ENCODE measurements around the gene CCDC188.

CCDC188 gene

DNA sequence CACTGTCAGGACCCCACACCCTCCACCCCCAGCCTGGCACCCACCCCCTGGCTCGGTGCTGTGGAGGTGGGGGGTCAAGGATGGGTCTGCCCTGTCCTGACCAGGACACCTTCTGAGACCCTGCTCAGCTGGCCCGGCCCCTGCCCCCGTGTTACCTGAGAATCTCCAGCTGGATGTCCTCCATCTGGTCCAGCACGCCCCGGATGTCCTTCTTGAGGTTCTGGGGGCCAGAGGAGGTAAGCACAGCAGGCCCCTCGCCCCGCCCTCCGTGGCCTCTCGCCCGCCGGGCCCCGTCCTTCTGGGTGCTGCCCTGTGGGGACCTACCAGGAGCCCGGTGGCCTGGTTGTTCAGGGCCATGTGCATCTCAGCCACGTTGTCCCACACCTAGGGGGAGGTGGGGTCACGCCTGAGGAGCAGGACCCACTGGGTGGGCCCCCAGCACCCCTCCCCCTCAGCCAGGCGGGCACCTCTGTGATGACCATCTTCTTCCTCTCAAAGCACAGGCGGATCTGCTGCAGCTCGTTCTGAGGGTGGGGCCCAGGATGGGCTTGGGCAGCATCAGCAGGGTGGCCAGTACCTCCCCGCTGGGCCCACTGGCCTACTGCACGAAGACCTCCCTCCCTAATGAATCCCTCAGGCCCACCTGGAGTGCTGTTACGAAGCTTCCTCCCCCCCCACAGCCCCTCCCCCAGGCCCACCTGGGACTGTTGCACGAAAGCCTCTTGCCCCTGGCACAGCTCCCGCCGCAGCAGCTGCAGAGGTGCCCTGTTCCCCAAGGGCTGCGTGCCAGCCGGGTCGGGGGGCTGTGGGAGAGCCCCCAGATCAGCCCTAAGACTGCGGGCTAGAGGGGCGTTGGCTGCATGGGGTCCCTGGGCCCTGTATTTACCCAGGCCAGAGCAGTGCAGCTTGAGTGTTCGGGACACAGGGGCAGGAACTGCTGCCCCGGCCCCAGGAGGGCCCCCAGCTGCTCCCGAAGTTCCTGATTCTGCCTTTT, 1.3 kb downstream of the CCDC188 start:
- no peaks in the 10 kb centered on the region for H3K79me2 ChIP-seq (ENCODE audit: insufficient read depth, low read length)
- H3K4me2 ChIP-seq (ENCODE audit: insufficient read depth, low read length) = no peak overlapping the region
- no peak for DNase-seq

DNA sequence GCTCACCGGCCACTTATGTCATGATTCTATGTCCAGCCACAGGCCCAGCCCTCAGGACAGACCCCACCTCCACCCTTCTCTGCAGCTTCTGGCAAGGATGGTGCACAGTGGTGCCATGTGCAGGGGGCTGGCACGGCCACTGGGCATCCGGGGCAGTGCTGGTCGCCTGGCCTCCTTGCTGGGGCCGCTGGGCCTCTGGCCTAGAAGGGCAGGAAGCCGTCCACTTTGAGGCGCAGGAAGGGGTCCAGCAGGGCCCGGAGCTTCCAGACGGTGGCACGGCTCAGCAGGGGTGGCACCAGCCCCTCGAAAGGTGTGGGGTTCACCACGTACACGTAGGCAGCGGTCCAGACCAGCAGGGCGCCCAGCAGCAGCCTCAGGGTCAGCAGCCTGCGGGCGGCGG, 2.4 kb downstream of the CCDC188 start:
- Histone ChIP-seq H3K9me3 (ENCODE audit: insufficient read depth, low read length, severe bottlenecking) (no peaks in the 10 kb centered on the region), H3K4me1 (ENCODE audit: insufficient read depth, low read length) (no peaks in the 10 kb centered on the region), H3K27ac (ENCODE audit: low read length) (no peak overlapping the region), H3K79me2 (ENCODE audit: insufficient read depth, low read length) (no peaks in the 10 kb centered on the region), H2AFZ (ENCODE audit: low read depth, low read length) (no peak overlapping the region), H4K20me1 (ENCODE audit: insufficient read depth, low read length) (peaks cover 7% of the 10 kb centered on the region; the same call in 1 of the 2 replicates), H3K36me3 (ENCODE audit: insufficient read depth, low read length) (no peaks in the 10 kb centered on the region), H3K27me3 (ENCODE audit: insufficient read depth, low read length, poor library complexity) (no peaks in the 10 kb centered on the region), H3K4me2 (ENCODE audit: insufficient read depth, low read length) (no peak overlapping the region), H3K4me3 (ENCODE audit: low read depth in 1 of 2, low read length in 2 of 2) (no peak overlapping the region), H3K9ac (ENCODE audit: low read depth, low read length) (no peak overlapping the region)
- DNase-seq (no peak), ATAC-seq (ENCODE audit: insufficient read depth, low read depth) (no peak)
- TF ChIP-seq, protein P1, sequence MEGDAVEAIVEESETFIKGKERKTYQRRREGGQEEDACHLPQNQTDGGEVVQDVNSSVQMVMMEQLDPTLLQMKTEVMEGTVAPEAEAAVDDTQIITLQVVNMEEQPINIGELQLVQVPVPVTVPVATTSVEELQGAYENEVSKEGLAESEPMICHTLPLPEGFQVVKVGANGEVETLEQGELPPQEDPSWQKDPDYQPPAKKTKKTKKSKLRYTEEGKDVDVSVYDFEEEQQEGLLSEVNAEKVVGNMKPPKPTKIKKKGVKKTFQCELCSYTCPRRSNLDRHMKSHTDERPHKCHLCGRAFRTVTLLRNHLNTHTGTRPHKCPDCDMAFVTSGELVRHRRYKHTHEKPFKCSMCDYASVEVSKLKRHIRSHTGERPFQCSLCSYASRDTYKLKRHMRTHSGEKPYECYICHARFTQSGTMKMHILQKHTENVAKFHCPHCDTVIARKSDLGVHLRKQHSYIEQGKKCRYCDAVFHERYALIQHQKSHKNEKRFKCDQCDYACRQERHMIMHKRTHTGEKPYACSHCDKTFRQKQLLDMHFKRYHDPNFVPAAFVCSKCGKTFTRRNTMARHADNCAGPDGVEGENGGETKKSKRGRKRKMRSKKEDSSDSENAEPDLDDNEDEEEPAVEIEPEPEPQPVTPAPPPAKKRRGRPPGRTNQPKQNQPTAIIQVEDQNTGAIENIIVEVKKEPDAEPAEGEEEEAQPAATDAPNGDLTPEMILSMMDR (IDR thresholded peaks at IDR 0.05; ENCODE audit: borderline replicate concordance, extremely low read depth, low read length, poor library complexity, severe bottlenecking) = no peak

More for the DNA sequence above, 1.3 kb downstream of the CCDC188 start:
- H2AFZ ChIP-seq (ENCODE audit: low read depth, low read length) = no peak overlapping the region
- no peaks in the 10 kb centered on the region for H3K4me1 ChIP-seq (ENCODE audit: insufficient read depth, low read length)
- peaks cover 7% of the 10 kb centered on the region; the same call in 1 of the 2 replicates for H4K20me1 ChIP-seq (ENCODE audit: insufficient read depth, low read length)
- no peak for ATAC-seq (ENCODE audit: insufficient read depth, low read depth)
- H3K27ac ChIP-seq (ENCODE audit: low read length) = no peak overlapping the region
- TF ChIP-seq, protein P1 (IDR thresholded peaks at IDR 0.05; ENCODE audit: borderline replicate concordance, extremely low read depth, low read length, poor library complexity, severe bottlenecking) = no peak
- TF ChIP-seq EZH2 (IDR thresholded peaks at IDR 0.05; ENCODE audit: borderline replicate concordance, low read depth, low read length, severe bottlenecking) = no peak
- H3K4me3 ChIP-seq (ENCODE audit: low read depth in 1 of 2, low read length in 2 of 2) = no peak overlapping the region
- no peak overlapping the region for H3K9ac ChIP-seq (ENCODE audit: low read depth, low read length)
- H3K27me3 ChIP-seq (ENCODE audit: insufficient read depth, low read length, poor library complexity) = no peaks in the 10 kb centered on the region
- H3K9me3 ChIP-seq (ENCODE audit: insufficient read depth, low read length, severe bottlenecking) = no peaks in the 10 kb centered on the region
- H3K36me3 ChIP-seq (ENCODE audit: insufficient read depth, low read length) = no peaks in the 10 kb centered on the region

DNA sequence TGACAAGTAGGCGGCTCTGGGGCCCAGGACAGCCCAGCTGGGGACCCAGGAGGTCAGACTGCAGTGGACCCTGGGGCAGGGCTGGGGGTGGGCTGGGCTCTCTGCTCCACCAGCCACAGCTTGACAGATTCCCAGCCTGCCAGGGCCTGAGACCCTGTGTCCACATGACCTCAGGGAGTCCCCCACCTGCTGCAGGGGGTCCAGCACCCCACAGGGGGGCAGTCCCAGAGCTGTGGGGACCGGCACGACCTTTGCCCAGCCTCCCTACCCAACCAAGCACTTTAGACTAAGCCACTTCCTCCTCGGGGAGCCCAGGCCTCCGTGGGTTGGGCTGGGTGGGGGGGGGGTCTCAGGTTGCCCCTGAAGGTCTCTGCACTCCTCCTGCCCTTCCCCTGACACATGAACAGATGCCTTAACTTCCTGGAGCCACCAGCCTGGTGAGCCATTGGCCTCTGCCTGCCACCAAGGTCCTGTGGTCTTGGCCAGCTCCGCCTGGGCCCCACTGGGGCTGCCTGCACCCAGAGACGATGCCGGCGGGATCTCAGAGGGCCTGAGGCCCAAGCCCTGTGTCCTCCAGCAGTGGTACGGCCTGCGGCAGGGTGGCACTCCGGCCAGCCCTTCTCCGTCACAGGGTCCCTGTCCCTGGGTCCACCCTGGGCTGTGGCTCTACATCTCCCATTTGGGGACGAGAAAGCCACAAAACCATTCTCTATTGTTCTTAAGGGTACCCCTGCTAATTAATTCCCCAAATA, 3.4 kb downstream of the CCDC188 start:
- Histone ChIP-seq H3K36me3 (ENCODE audit: insufficient read depth, low read length) (peaks cover 8% of the 10 kb centered on the region; the same call in 1 of the 2 replicates), H3K4me2 (ENCODE audit: insufficient read depth, low read length) (no peak overlapping the region), H3K9ac (ENCODE audit: low read depth, low read length) (no peak overlapping the region), H2AFZ (ENCODE audit: low read depth, low read length) (no peak overlapping the region), H3K4me1 (ENCODE audit: insufficient read depth, low read length) (no peaks in the 10 kb centered on the region), H3K9me3 (ENCODE audit: insufficient read depth, low read length, severe bottlenecking) (no peaks in the 10 kb centered on the region), H3K27me3 (ENCODE audit: insufficient read depth, low read length, poor library complexity) (no peaks in the 10 kb centered on the region), H3K79me2 (ENCODE audit: insufficient read depth, low read length) (no peaks in the 10 kb centered on the region), H4K20me1 (ENCODE audit: insufficient read depth, low read length) (peaks cover 7% of the 10 kb centered on the region; the same call in 1 of the 2 replicates), H3K27ac (ENCODE audit: low read length) (no peak overlapping the region), H3K4me3 (ENCODE audit: low read depth in 1 of 2, low read length in 2 of 2) (no peak overlapping the region)
- no peak for TF ChIP-seq EZH2 (IDR thresholded peaks at IDR 0.05; ENCODE audit: borderline replicate concordance, low read depth, low read length, severe bottlenecking)
- DNase-seq (no peak), ATAC-seq (ENCODE audit: insufficient read depth, low read depth) (peak; percentile 41; the same call in 1 of the 3 replicates)
